Measurements from ENCODE around the gene CFP. TPM values are rescaled to one million over a fixed set of nuclear protein-coding genes. Genes with fewer than 3 reads are reported as not detected.

The CFP gene
- total and polyA plus RNA-seq, 4 donors: 11.3 to 88.8 (median 23.0) TPM

DNA sequence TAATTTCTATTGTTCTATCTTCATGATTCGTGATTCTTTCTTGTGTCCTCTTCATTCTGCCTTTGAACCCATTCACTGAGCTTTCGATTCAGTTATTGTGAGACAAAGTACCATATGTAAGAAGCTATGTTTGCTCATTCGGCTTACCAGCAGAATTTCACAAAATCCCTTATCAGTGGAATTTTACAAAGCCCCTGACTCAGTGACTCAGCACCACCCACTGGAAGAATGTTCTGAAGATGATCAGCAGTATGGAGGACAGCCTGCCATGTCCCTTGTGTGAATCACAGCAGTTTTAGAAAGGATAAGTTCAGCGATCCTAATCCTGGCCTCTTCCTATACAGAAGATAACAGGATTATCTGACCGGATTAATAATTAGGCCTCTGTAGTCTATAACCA, 35.0 kb upstream of the CFP start:
- Histone ChIP-seq H3K4me3 (no peak overlapping the region), H3K9ac (ENCODE audit: insufficient read depth in 1 of 2, low read length in 2 of 2) (no peak overlapping the region), H3K27ac (ENCODE audit: low read depth in 1 of 2, low read length in 1 of 2) (no peak overlapping the region), H3K36me3 (ENCODE audit: control insufficient read depth in 4 of 4, insufficient read depth in 4 of 4, low read length in 4 of 4) (no peaks in the 10 kb centered on the region), H3K9me3 (ENCODE audit: control insufficient read depth in 4 of 4, insufficient read depth in 3 of 4, low read length in 3 of 4) (no peaks in the 10 kb centered on the region), H3K4me1 (ENCODE audit: control insufficient read depth in 5 of 5, insufficient read depth in 5 of 5, low read length in 5 of 5) (no peaks in the 10 kb centered on the region), H3K27me3 (ENCODE audit: control insufficient read depth in 3 of 3, insufficient read depth in 3 of 3, low read length in 2 of 3) (no peaks in the 10 kb centered on the region)
- ATAC-seq (ENCODE audit: insufficient read depth, low FRiP score) (no peak), DNase-seq (no peak)
- 80 to 95% methylated on average over 5 of the region's 5 CpGs for WGBS, 2 donors
- TF ChIP-seq, protein P1, sequence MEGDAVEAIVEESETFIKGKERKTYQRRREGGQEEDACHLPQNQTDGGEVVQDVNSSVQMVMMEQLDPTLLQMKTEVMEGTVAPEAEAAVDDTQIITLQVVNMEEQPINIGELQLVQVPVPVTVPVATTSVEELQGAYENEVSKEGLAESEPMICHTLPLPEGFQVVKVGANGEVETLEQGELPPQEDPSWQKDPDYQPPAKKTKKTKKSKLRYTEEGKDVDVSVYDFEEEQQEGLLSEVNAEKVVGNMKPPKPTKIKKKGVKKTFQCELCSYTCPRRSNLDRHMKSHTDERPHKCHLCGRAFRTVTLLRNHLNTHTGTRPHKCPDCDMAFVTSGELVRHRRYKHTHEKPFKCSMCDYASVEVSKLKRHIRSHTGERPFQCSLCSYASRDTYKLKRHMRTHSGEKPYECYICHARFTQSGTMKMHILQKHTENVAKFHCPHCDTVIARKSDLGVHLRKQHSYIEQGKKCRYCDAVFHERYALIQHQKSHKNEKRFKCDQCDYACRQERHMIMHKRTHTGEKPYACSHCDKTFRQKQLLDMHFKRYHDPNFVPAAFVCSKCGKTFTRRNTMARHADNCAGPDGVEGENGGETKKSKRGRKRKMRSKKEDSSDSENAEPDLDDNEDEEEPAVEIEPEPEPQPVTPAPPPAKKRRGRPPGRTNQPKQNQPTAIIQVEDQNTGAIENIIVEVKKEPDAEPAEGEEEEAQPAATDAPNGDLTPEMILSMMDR (IDR thresholded peaks at IDR 0.05; ENCODE audit: control extremely low read depth, extremely low read depth): no peak

DNA sequence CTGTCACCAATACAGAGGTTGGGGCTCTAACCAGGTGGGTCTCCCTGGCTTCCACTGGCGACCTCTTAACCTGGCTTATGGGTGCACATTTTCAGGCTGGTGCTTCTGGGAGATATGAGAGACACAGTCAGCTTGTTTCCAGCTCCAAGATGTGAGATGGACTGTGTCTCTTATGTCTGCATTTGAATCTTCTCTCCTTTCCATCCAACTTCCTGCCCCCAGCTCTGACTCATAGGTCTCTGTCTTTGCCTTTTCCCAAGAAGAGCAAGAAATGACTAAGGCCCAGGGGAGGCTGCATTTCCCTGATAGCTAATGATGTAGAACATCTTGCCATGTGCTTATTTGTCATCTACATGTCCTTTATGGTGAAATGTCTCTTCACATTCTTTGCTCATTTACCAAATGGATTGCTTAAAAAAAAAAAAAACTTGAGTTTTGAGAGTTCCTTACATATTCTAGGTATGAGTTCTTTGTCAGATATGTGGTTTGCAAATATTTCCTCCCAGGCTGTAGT, 32.5 kb upstream of the CFP start:
- TF ChIP-seq, protein P1 (IDR thresholded peaks at IDR 0.05; ENCODE audit: control extremely low read depth, extremely low read depth): no peak
- Histone ChIP-seq H3K4me3 (no peak overlapping the region), H3K27me3 (ENCODE audit: control insufficient read depth in 3 of 3, insufficient read depth in 3 of 3, low read length in 2 of 3) (no peaks in the 10 kb centered on the region), H3K4me1 (ENCODE audit: control insufficient read depth in 5 of 5, insufficient read depth in 5 of 5, low read length in 5 of 5) (no peaks in the 10 kb centered on the region), H3K9ac (ENCODE audit: insufficient read depth in 1 of 2, low read length in 2 of 2) (no peak overlapping the region), H3K36me3 (ENCODE audit: control insufficient read depth in 4 of 4, insufficient read depth in 4 of 4, low read length in 4 of 4) (peaks cover 0 to 2% (median 0%) of the 10 kb centered on the region in 4 donors), H3K27ac (ENCODE audit: low read depth in 1 of 2, low read length in 1 of 2) (peak overlapping the region; percentile 15 to 50), H3K9me3 (ENCODE audit: control insufficient read depth in 4 of 4, insufficient read depth in 3 of 4, low read length in 3 of 4) (no peaks in the 10 kb centered on the region)
- ATAC-seq (ENCODE audit: insufficient read depth, low FRiP score): no peak
- WGBS, 2 donors: 52 to 100% methylated on average over 1 of the region's 1 CpG
- DNase-seq: no peak

DNA sequence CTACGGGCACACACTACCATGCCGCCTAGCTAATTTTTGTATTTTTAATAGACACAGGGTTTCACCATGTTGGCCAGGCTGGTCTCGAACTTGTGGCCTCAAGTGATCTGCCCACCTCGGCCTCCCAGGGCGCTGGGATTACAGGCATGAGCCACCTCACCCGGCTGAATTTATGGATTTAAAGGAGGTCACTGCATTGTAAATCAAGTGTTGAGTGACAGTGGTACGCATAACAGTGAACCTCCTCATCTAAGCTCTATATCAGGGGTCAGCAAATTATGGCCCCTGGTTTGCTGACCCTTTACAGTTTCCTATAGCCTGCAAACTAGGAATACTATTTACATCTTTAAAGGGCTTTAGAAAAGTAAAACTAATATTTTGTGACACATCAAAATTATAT, 31.8 kb upstream of the CFP start:
- TF ChIP-seq, protein P1 (IDR thresholded peaks at IDR 0.05; ENCODE audit: control extremely low read depth, extremely low read depth): no peak
- H3K4me1 ChIP-seq (ENCODE audit: control insufficient read depth in 5 of 5, insufficient read depth in 5 of 5, low read length in 5 of 5): no peaks in the 10 kb centered on the region
- H3K27ac ChIP-seq (ENCODE audit: low read depth in 1 of 2, low read length in 1 of 2): no peak overlapping the region
- no peaks in the 10 kb centered on the region for H3K27me3 ChIP-seq (ENCODE audit: control insufficient read depth in 3 of 3, insufficient read depth in 3 of 3, low read length in 2 of 3)
- no peak overlapping the region for H3K4me3 ChIP-seq
- ATAC-seq (ENCODE audit: insufficient read depth, low FRiP score) (no peak), DNase-seq (no peak)
- H3K9me3 ChIP-seq (ENCODE audit: control insufficient read depth in 4 of 4, insufficient read depth in 3 of 4, low read length in 3 of 4): no peaks in the 10 kb centered on the region
- WGBS, 2 donors: 83 to 97% methylated on average over 7 of the region's 7 CpGs
- H3K36me3 ChIP-seq (ENCODE audit: control insufficient read depth in 4 of 4, insufficient read depth in 4 of 4, low read length in 4 of 4): peaks cover 0 to 2% (median under 1%) of the 10 kb centered on the region in 4 donors
- no peak overlapping the region for H3K9ac ChIP-seq (ENCODE audit: insufficient read depth in 1 of 2, low read length in 2 of 2)

DNA sequence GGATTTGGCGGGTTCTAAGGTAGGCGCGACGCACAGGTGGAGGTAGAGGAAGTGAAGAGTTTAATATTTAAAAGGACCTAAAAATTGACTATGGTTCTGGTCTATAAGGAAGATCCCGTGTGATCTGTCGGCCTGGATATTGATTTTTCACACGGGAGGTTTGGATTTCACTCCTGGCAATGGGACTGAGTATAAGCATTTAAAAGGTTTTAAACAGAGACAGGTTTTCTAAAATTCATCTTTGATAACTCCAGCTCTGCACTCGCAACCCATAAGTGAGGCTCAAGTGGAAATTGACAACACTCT, 29.6 kb upstream of the CFP start:
- WGBS, 2 donors: 30 to 46% methylated on average over 8 of the region's 8 CpGs
- peak overlapping the region; percentile 95 to 96 for H3K27ac ChIP-seq (ENCODE audit: low read depth in 1 of 2, low read length in 1 of 2)

More for the DNA sequence above, 29.6 kb upstream of the CFP start:
- H3K9me3 ChIP-seq (ENCODE audit: control insufficient read depth in 4 of 4, insufficient read depth in 3 of 4, low read length in 3 of 4): no peaks in the 10 kb centered on the region
- peaks cover 0 to 5% (median 2%) of the 10 kb centered on the region in 4 donors for H3K36me3 ChIP-seq (ENCODE audit: control insufficient read depth in 4 of 4, insufficient read depth in 4 of 4, low read length in 4 of 4)
- H3K27me3 ChIP-seq (ENCODE audit: control insufficient read depth in 3 of 3, insufficient read depth in 3 of 3, low read length in 2 of 3): no peaks in the 10 kb centered on the region
- TF ChIP-seq, protein P1 (IDR thresholded peaks at IDR 0.05; ENCODE audit: control extremely low read depth, extremely low read depth): no peak
- no peak for DNase-seq
- H3K9ac ChIP-seq (ENCODE audit: insufficient read depth in 1 of 2, low read length in 2 of 2): peak overlapping the region in 1 of 2 donors; percentile 4
- H3K4me3 ChIP-seq: no peak overlapping the region
- ATAC-seq (ENCODE audit: insufficient read depth, low FRiP score): no peak
- H3K4me1 ChIP-seq (ENCODE audit: control insufficient read depth in 5 of 5, insufficient read depth in 5 of 5, low read length in 5 of 5): no peaks in the 10 kb centered on the region

All from lung (tissue), 12 donors.